Effector memory CD8-positive, alpha-beta T cell (primary cell): ENCODE results near the gene RASSF4.

ENCODE experiments used
- ATAC-seq: fragments of 150-1000 bp; cut with Tn5 transposase; replicated peaks from 2 replicates; pipeline ENCODE4 v1.10.0; 2021; ENCODE audit warnings: mild to moderate bottlenecking, moderate library complexity
- DNase-seq, 3 experiments: peaks; one replicate each; pipeline ENCODE4 v3.0.0; 2021
- H3K27ac Mint-ChIP-seq, 2 donors: one replicate each; pipeline ENCODE4 v1.8.0; 2022; ENCODE audit warnings: mild to moderate bottlenecking in 2 of 2, mixed read lengths in 2 of 2, moderate library complexity in 2 of 2
- H3K27me3 Mint-ChIP-seq, 2 donors: one replicate each; pipeline ENCODE4 v1.8.0; 2022; ENCODE audit warnings: mixed read lengths in 2 of 2
- H3K36me3 Mint-ChIP-seq: one replicate; pipeline ENCODE4 v1.8.0; 2022; ENCODE audit warnings: mild to moderate bottlenecking, moderate library complexity, mixed read lengths; ENCODE audit not compliant: insufficient read depth
- H3K4me1 Mint-ChIP-seq, 2 donors: one replicate each; pipeline ENCODE4 v1.8.0; 2022; ENCODE audit warnings: low read depth in 2 of 2, mixed read lengths in 2 of 2
- H3K4me3 Mint-ChIP-seq, 2 donors: one replicate each; pipeline ENCODE4 v1.8.0; 2022; ENCODE audit warnings: mild to moderate bottlenecking in 2 of 2, mixed read lengths in 2 of 2, moderate library complexity in 2 of 2
- H3K9me3 Mint-ChIP-seq, 2 donors: one replicate each; pipeline ENCODE4 v1.8.0; 2022; ENCODE audit warnings: mixed read lengths in 2 of 2

Gene RASSF4

DNA sequence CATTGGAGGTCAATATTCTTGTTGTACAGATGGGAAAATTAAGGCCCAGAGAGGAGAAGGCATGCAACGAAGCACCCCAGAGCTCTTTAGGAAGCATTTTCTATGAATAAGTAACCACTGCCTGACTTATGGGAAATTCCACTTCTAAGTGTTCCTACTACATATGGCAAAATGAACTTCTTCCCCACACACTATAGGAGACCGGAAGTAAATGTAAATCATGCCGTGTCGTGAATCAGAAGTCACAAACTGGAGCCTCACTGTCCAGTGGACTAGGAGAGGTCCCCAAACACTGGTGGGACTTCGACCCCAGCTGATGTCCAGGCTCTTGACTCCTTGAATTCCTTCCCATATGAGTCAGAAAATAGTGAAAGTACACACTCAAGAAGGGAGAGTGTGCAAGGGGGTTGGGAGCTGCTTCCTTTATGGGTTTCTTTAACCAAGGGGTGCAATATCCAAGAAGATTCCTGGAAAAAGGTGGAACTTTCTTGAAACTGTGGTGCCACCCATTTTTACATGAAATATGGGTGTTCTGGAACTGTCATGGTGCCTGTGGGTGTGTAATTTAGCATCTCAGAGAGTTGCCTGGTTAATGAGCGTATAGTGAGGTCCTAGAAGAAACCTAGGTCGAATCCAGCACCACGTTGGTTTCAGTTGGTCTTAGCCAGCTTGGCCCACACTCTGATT is 6.7 kb downstream of the RASSF4 start:
- no peak for ATAC-seq

DNA sequence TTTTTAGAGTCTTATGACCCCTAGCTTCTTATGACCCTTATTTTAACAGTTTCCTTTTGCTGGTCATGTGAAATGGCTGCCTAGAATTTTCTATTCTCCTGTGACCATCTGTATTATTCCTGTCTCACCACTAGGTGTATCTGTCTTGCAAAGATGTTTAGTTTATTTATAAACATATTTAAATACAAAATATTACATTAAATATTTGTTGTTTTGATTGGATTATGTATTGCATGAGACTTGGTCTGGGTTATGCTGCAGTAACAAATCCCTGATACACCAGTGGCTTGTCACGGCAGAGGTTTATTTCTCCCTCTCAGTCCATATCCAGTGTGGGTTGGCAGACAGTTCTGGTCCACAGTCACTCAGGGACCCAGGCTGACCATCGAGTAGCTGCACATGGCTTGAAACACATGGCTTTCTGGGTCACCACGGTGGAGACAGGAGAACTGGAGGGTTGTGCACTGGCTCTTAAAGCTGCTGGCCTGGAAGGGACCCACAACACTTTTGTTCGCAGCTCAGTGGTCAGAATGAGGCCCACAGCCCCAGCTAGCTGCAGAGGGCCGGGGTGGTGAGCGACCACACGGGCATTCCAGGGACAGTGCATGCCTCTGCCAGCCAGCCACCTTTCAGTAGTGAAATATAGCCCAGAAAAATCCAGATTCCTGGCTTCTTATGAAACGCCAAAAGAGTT is 7.4 kb downstream of the RASSF4 start:
- peaks cover 36 to 37% of the 10 kb centered on the region in 2 donors for H3K4me1 Mint-ChIP-seq
- ATAC-seq = no peak

More for the DNA sequence above, 6.7 kb downstream of the RASSF4 start:
- peaks cover 0 to 7% of the 10 kb centered on the region in 2 donors for H3K27me3 Mint-ChIP-seq
- no peak for DNase-seq
- H3K4me3 Mint-ChIP-seq = no peak overlapping the region
- H3K27ac Mint-ChIP-seq = peak overlapping the region in 1 of 2 donors; percentile 56
- H3K9me3 Mint-ChIP-seq = no peaks in the 10 kb centered on the region
- no peaks in the 10 kb centered on the region for H3K36me3 Mint-ChIP-seq
- peaks cover 36 to 37% of the 10 kb centered on the region in 2 donors for H3K4me1 Mint-ChIP-seq

DNA sequence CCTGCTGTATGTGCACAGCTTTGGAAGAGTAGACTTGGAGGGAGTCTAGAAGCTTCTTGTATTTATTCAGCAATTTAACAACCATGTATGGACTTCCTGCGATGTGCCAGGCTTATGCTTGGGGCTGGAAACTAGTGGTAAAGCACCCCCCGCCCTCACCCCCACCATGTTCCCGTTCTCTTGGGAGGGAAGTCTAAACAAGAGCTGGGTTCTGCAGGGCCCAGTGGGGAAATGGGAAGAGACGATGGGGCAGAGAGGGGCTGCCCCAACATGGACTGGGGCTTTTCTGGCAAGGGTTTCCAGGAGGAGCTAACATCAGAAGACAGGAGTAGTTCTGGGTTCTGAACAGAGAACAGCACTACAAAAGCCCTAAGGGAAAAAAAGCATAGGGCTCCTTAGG is 8.0 kb downstream of the RASSF4 start:
- Mint-ChIP-seq H3K9me3 (no peaks in the 10 kb centered on the region), H3K4me1 (peaks cover 33 to 37% of the 10 kb centered on the region in 2 donors), H3K27ac (peak overlapping the region; percentile 7 to 85), H3K36me3 (no peaks in the 10 kb centered on the region), H3K27me3 (peaks cover 0 to 4% of the 10 kb centered on the region in 2 donors), H3K4me3 (peak overlapping the region; percentile 40 to 74)
- DNase-seq (no peak), ATAC-seq (no peak)

More for the DNA sequence above, 7.4 kb downstream of the RASSF4 start:
- H3K4me3 Mint-ChIP-seq = peak overlapping the region in 1 of 2 donors; percentile 74
- peaks cover 0 to 7% of the 10 kb centered on the region in 2 donors for H3K27me3 Mint-ChIP-seq
- H3K9me3 Mint-ChIP-seq = no peaks in the 10 kb centered on the region
- no peak overlapping the region for H3K27ac Mint-ChIP-seq
- DNase-seq = no peak
- H3K36me3 Mint-ChIP-seq = no peaks in the 10 kb centered on the region

DNA sequence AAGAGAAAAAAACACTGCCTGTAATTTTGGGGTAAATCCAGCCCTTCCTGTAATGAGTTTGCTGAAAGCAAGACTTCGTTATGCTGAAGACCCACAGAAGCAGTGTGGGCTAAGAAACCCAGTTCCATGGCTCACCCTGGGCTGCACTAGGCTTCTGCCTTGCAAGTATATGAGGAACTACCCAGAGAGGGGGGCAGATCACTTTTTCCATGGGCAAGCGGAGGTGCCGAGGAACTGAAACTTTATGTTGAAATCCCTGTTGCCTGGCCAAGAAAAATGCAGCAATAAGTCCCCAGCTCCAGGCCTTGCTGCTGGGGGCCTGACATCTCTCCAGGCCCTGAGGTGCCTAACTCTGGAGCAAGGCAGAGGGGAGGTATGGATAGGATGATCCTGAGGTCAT is 8.5 kb downstream of the RASSF4 start:
- Mint-ChIP-seq H3K4me1 (peaks cover 30 to 37% of the 10 kb centered on the region in 2 donors), H3K4me3 (peak overlapping the region; percentile 40 to 74)
- no peak for DNase-seq

DNA sequence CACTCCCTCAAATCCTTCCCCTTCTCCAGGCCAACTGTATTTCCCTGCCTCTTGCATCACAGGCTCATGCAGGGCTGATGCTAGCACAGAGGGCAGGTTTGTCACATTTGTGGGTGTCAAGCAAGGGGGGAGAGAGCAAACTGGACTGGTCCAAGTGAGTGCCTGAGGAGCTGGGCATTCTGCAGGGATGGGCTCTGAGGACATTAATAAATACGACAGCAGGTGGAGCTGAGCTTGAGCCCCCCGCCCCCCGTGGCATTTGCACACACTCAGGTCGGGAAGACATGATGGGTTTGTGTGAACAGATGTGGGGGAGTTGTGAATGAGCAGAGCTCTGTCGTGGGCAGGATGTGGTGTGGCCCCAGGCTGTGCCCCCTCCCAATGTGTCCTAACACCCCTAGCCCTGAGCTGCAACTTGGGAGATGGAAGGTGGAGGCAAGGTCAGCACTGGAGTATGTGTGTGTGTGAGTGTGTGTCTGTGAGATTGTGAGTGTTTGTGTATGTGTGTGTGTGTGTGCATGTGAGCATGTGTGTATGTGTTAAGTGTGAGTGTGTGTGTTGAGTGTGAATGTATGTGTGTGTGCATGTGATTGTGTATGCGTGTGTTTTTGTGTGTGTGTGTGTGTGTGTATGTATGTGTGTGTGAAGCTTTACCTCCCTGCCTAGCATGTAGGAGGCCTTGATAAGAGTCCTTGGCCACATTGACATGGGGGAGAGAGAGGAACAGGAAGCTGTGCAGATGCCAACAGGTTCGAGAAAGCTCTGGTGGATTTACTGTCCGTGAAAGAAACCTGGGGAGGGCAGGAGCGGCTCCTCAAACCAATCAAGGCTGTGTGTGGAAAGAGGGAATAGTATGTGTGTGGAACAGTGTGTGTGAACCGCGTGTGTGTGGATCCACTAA is 9.1 kb downstream of the RASSF4 start:
- DNase-seq (peak; percentile 42 to 57 (median 48)), ATAC-seq (peak; percentile 94)
- H3K27ac Mint-ChIP-seq = peak overlapping the region; percentile 0 to 85
- H3K27me3 Mint-ChIP-seq = no peaks in the 10 kb centered on the region
- H3K4me1 Mint-ChIP-seq = peaks cover 35 to 37% of the 10 kb centered on the region in 2 donors
- peak overlapping the region; percentile 40 to 74 for H3K4me3 Mint-ChIP-seq
- no peaks in the 10 kb centered on the region for H3K36me3 Mint-ChIP-seq
- no peaks in the 10 kb centered on the region for H3K9me3 Mint-ChIP-seq

More for the DNA sequence above, 8.5 kb downstream of the RASSF4 start:
- Mint-ChIP-seq H3K9me3 (no peaks in the 10 kb centered on the region), H3K27me3 (no peaks in the 10 kb centered on the region), H3K36me3 (no peaks in the 10 kb centered on the region), H3K27ac (peak overlapping the region; percentile 7 to 85)
- peak; percentile 11 for ATAC-seq

DNA sequence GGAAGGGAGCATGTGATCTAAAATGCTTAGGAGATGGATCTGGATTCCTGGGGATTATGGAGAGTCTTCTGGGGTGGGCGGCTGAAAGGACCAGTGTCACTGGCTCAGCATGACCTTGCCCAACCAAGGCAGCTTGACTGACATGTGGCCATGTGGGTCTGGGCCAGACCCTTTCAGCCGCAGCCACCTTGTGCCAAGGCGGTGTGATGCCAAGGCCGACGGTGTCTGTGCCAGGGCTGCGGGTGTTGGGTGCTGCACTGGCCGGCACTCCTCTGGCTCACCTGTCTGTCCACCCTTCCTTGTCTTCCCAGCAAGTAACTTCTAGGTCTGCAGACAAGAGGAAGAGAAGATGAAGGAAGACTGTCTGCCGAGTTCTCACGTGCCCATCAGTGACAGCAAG is 10.3 kb downstream of the RASSF4 start:
- DNase-seq = no peak
- Mint-ChIP-seq H3K27me3 (no peaks in the 10 kb centered on the region), H3K4me3 (no peak overlapping the region), H3K4me1 (peaks cover 37% of the 10 kb centered on the region in 2 donors), H3K9me3 (no peaks in the 10 kb centered on the region), H3K27ac (peak overlapping the region in 1 of 2 donors; percentile 51), H3K36me3 (no peaks in the 10 kb centered on the region)
- no peak for ATAC-seq

DNA sequence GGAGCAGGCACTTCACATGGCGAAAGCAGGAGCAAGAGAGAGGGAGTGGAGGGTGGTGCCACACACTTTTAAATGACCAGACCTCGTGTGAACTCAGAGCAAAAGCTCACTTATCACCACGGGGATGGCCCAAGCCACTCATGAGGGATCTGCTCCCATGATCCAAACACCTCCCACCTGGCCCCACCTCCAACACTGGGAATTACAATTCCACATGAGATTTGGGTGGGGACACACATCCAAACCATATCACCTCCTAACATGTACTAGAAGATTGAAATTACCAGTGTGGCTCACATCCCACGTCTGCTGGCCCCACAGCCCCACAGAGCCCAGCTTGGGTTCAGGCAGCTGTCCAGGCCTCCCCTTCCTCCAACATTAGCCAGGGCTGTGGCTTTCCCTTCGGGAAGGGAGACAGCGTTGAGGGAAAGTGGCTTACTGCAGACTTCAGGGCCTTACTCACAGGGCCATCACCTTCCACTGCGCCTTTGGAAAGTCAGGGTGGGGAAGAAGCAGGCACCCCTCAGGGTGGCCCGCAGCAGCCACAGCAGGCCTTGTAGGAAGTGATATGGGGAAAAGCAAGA is 11.3 kb downstream of the RASSF4 start:
- H3K4me3 Mint-ChIP-seq = no peak overlapping the region

DNA sequence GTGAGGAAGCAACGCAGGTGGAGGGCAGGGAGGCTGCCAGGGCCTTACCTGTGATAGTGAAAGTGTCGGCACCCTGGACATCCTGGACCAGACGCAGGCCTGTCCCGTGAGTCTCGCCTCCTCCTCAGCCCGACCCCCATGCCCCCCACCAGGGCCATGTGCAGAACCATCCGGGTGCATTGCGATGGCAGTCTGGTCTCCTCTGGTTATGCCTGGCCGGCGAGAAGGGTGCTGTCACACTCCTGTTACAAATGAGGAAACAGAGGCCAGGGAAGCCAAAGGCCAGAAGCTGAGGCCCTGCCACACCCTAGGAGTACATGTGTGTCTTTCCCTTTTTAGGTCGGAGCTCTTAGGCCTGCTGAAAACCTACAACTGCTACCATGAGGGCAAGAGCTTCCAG is 11.8 kb downstream of the RASSF4 start:
- Mint-ChIP-seq H3K36me3 (no peaks in the 10 kb centered on the region), H3K27ac (no peak overlapping the region), H3K27me3 (no peaks in the 10 kb centered on the region), H3K4me3 (no peak overlapping the region), H3K9me3 (no peaks in the 10 kb centered on the region), H3K4me1 (peaks cover 25 to 29% of the 10 kb centered on the region in 2 donors)
- no peak for ATAC-seq
- DNase-seq = no peak

More for the DNA sequence above, 11.3 kb downstream of the RASSF4 start:
- no peaks in the 10 kb centered on the region for H3K36me3 Mint-ChIP-seq
- DNase-seq = no peak
- peaks cover 30 to 33% of the 10 kb centered on the region in 2 donors for H3K4me1 Mint-ChIP-seq
- H3K27ac Mint-ChIP-seq = no peak overlapping the region
- no peaks in the 10 kb centered on the region for H3K9me3 Mint-ChIP-seq
- no peak for ATAC-seq
- H3K27me3 Mint-ChIP-seq = no peaks in the 10 kb centered on the region

DNA sequence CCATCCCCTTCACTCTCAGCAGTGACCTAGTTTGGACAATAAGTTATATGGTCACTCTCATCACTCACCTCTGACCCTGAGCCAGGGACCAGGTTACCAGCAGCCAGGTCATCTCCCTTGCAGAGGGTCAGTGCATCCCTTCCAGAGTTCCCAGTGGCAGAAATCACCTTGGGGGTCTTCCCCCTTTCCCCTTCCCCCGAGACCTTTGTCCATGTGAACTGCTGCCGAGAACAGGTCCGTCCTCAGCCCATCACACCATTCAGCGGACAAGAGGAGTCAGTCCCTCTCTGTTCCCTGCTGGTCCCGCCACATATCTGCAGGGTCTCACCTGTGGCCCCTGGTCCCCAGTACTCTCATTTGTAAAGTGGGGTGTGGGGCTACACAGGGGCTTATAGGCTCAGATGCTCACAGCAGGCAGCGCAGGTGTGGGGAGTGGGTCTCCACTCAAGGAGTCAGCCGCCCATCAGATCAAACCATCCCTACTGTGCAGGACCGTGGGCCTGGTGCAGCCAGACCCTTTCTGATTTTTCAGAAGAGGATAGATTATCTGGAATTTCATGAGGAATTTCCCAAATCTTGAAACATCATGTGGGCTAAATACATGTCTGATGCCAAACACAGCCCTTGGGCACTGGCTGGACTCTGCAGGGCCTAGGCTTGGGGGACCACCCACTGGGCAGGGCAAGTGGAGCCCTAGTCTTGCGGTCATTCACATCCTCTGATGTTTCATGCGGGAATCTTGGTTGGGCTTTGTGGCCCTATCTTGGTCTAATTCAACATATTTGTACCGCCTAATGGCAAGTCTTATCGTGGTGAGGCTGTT is 12.5 kb downstream of the RASSF4 start:
- Mint-ChIP-seq H3K27me3 (no peaks in the 10 kb centered on the region), H3K9me3 (no peaks in the 10 kb centered on the region), H3K27ac (peak overlapping the region in 1 of 2 donors; percentile 49), H3K4me3 (no peak overlapping the region), H3K4me1 (peaks cover 25 to 29% of the 10 kb centered on the region in 2 donors), H3K36me3 (no peaks in the 10 kb centered on the region)
- DNase-seq (no peak), ATAC-seq (no peak)

DNA sequence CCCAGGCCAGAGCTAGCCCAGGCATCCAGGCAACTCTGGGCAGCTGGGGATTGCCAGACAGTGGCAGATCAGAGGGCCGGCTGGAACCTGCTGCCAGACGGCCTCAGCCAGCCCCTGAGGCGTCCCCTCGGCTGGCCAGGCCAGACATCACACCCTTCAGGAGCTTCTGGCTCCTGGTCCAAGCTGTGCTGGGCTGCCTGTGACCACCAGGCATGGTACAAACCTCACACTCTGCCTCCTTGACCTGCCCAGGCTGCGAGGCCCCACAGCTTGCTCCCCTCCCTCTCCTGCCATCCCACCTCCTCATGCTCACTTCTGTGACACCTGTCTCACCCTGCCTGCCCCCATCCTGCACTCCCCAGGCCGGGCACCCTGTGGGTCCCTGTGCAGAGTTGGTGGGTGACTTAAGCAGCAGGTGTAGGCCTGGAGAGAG is 13.3 kb downstream of the RASSF4 start:
- peaks cover 19 to 23% of the 10 kb centered on the region in 2 donors for H3K4me1 Mint-ChIP-seq
- H3K4me3 Mint-ChIP-seq = no peak overlapping the region
- H3K27me3 Mint-ChIP-seq = no peaks in the 10 kb centered on the region
- ATAC-seq = no peak
- H3K9me3 Mint-ChIP-seq = no peaks in the 10 kb centered on the region
- H3K36me3 Mint-ChIP-seq = no peaks in the 10 kb centered on the region
- peak overlapping the region; percentile 5 to 60 for H3K27ac Mint-ChIP-seq
- no peak for DNase-seq

DNA sequence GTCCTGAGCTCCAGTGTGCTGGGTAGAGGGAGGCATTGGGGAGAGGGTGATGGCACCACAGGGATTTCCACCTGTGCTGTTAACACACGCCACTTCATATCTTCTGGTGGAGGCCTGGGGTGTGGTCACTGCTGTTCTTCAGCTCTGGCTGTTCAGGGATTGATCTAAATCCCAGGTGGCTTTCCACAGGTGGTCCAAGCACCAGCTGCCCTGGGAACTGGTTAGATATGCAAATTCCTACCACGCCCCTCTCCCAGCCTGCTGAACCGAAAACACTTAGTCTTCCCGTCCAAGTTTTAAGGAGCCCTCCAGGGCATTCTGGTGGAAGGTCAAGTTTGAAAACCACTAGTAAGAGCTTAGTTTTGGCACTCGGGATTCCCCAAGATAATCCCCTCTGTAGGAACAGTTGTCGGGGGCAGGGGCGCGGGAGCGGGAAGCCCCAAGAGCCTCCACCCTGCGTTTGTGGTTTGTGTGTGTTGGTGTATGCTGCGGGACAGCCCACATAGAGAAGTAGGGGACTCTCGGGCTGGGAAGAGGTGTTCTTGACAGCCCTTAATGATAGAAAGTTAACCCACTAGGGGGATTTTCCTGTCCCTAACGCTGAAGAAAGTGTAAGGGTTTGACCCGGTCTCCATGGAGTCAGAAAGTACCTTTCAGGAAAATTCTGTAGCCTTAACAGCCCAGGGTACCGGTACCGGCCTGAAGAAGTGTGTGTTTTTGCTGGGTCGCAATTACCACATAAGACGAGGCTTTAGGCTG is 13.9 kb downstream of the RASSF4 start:
- peak overlapping the region; percentile 5 to 60 for H3K27ac Mint-ChIP-seq
- DNase-seq (no peak), ATAC-seq (no peak)

More for the DNA sequence above, 13.9 kb downstream of the RASSF4 start:
- Mint-ChIP-seq H3K27me3 (no peaks in the 10 kb centered on the region), H3K9me3 (no peaks in the 10 kb centered on the region), H3K4me3 (peak overlapping the region; percentile 22 to 33), H3K36me3 (no peaks in the 10 kb centered on the region), H3K4me1 (peaks cover 15 to 18% of the 10 kb centered on the region in 2 donors)
